ENCODE data around the gene INPP1.
"Not testable (repeated sequence)": the region's sequence is repeated elsewhere in the genome, so short reads cannot be mapped to it uniquely, and the experiment has no call there.

INPP1 gene

GRCh38 chr2:190333928-190334327 lies 9.5 kb upstream of the INPP1 start:
- Histone ChIP-seq H3K27me3 (replicated peaks; ENCODE audit: insufficient read depth, low read length) (no peaks in the 10 kb centered on the region), H3K9me3 (replicated peaks; ENCODE audit: insufficient read depth, low read length) (no peaks in the 10 kb centered on the region), H3K4me3 (ENCODE audit: low read length) (no peak overlapping the region), H4K20me1 (ENCODE audit: insufficient read depth, low read length) (no peaks in the 10 kb centered on the region), H3K9me2 (replicated peaks; ENCODE audit: insufficient read depth, low read length) (no peaks in the 10 kb centered on the region), H3K9ac (ENCODE audit: low read length) (no peak overlapping the region), H3K4me1 (ENCODE audit: low read length) (no peaks in the 10 kb centered on the region), H3K79me2 (ENCODE audit: low read length) (no peaks in the 10 kb centered on the region), H2AFZ (ENCODE audit: low read length) (no peak overlapping the region), H3K27ac (ENCODE audit: low read length) (no peak overlapping the region), H3F3A (ENCODE audit: insufficient read depth, low read length) (no peaks in the 10 kb centered on the region), H3K36me3 (replicated peaks; ENCODE audit: insufficient read depth, low read length) (no peaks in the 10 kb centered on the region), H3K4me2 (ENCODE audit: low read depth, low read length) (no peak overlapping the region)
- no peak for TF ChIP-seq EZH2phosphoT487 (IDR thresholded peaks at IDR 0.05; ENCODE audit: low read length)
- TF ChIP-seq CTCF (IDR thresholded peaks at IDR 0.05; ENCODE audit: low read length) = no peak
- no peak for TF ChIP-seq EZH2 (optimal IDR thresholded peaks at IDR 0.05; ENCODE audit: low read depth, low read length)
- DNase-seq = no peak

- no peak overlapping the region for H3K4me3 ChIP-seq (ENCODE audit: low read length)
- no peaks in the 10 kb centered on the region for H3K36me3 ChIP-seq (replicated peaks; ENCODE audit: insufficient read depth, low read length)
- H3K9me2 ChIP-seq (replicated peaks; ENCODE audit: insufficient read depth, low read length) = no peaks in the 10 kb centered on the region
- no peak overlapping the region for H3K9ac ChIP-seq (ENCODE audit: low read length)
- H2AFZ ChIP-seq (ENCODE audit: low read length) = no peak overlapping the region
- H3K27me3 ChIP-seq (replicated peaks; ENCODE audit: insufficient read depth, low read length) = no peaks in the 10 kb centered on the region
- H4K20me1 ChIP-seq (ENCODE audit: insufficient read depth, low read length) = no peaks in the 10 kb centered on the region
- no peaks in the 10 kb centered on the region for H3K4me1 ChIP-seq (ENCODE audit: low read length)
- no peaks in the 10 kb centered on the region for H3K9me3 ChIP-seq (replicated peaks; ENCODE audit: insufficient read depth, low read length)
- DNase-seq = no peak
- no peak overlapping the region for H3K4me2 ChIP-seq (ENCODE audit: low read depth, low read length)
- no peaks in the 10 kb centered on the region for H3F3A ChIP-seq (ENCODE audit: insufficient read depth, low read length)
- no peaks in the 10 kb centered on the region for H3K79me2 ChIP-seq (ENCODE audit: low read length)
- no peak overlapping the region for H3K27ac ChIP-seq (ENCODE audit: low read length)
- no peak for TF ChIP-seq CTCF (IDR thresholded peaks at IDR 0.05; ENCODE audit: low read length)
Observed at GRCh38 chr2:190334479-190335224, 8.7 kb upstream of the INPP1 start.

- H2AFZ ChIP-seq (ENCODE audit: low read length) = no peak overlapping the region
- H3K4me2 ChIP-seq (ENCODE audit: low read depth, low read length) = no peak overlapping the region
- no peak overlapping the region for H3K9ac ChIP-seq (ENCODE audit: low read length)
- no peak for TF ChIP-seq EZH2phosphoT487 (IDR thresholded peaks at IDR 0.05; ENCODE audit: low read length)
- no peak for TF ChIP-seq CTCF (IDR thresholded peaks at IDR 0.05; ENCODE audit: low read length)
- TF ChIP-seq EZH2 (optimal IDR thresholded peaks at IDR 0.05; ENCODE audit: low read depth, low read length) = no peak
- H3K9me3 ChIP-seq (replicated peaks; ENCODE audit: insufficient read depth, low read length) = no peaks in the 10 kb centered on the region
- no peaks in the 10 kb centered on the region for H3K4me1 ChIP-seq (ENCODE audit: low read length)
- no peaks in the 10 kb centered on the region for H3F3A ChIP-seq (ENCODE audit: insufficient read depth, low read length)
- H3K27me3 ChIP-seq (replicated peaks; ENCODE audit: insufficient read depth, low read length) = no peaks in the 10 kb centered on the region
- no peak overlapping the region for H3K27ac ChIP-seq (ENCODE audit: low read length)
- no peaks in the 10 kb centered on the region for H3K9me2 ChIP-seq (replicated peaks; ENCODE audit: insufficient read depth, low read length)
- H3K36me3 ChIP-seq (replicated peaks; ENCODE audit: insufficient read depth, low read length) = no peaks in the 10 kb centered on the region
- H4K20me1 ChIP-seq (ENCODE audit: insufficient read depth, low read length) = no peaks in the 10 kb centered on the region
- DNase-seq = no peak
- H3K79me2 ChIP-seq (ENCODE audit: low read length) = no peaks in the 10 kb centered on the region
- H3K4me3 ChIP-seq (ENCODE audit: low read length) = no peak overlapping the region
Observed at GRCh38 chr2:190335225-190335559, 8.2 kb upstream of the INPP1 start.

GRCh38 chr2:190335584-190335983 lies 7.8 kb upstream of the INPP1 start:
- DNase-seq; H3K9ac ChIP-seq (ENCODE audit: low read length); H3K36me3 ChIP-seq (replicated peaks; ENCODE audit: insufficient read depth, low read length); H3K9me2 ChIP-seq (replicated peaks; ENCODE audit: insufficient read depth, low read length); H3K4me2 ChIP-seq (ENCODE audit: low read depth, low read length); H3F3A ChIP-seq (ENCODE audit: insufficient read depth, low read length); H3K27ac ChIP-seq (ENCODE audit: low read length); H2AFZ ChIP-seq (ENCODE audit: low read length); H3K4me1 ChIP-seq (ENCODE audit: low read length); H3K27me3 ChIP-seq (replicated peaks; ENCODE audit: insufficient read depth, low read length); H3K9me3 ChIP-seq (replicated peaks; ENCODE audit: insufficient read depth, low read length); H3K4me3 ChIP-seq (ENCODE audit: low read length); H3K79me2 ChIP-seq (ENCODE audit: low read length); H4K20me1 ChIP-seq (ENCODE audit: insufficient read depth, low read length): not testable (repeated sequence)

All from MM.1S (cell line).